Renal pelvis (tissue), 4 donors: Measurements from ENCODE around the gene BRIP1. TPM values are rescaled to one million over a fixed set of nuclear protein-coding genes. Genes with fewer than 3 reads are reported as not detected.
"Not testable (repeated sequence)": the region's sequence is repeated elsewhere in the genome, so short reads cannot be mapped to it uniquely, and the experiment has no call there.

Source experiments
- DNase-seq: peaks from one replicate; pipeline ENCODE4 v3.0.0-alpha.2; 2013
- polyA plus RNA-seq, 3 donors: library from polyadenylated mRNA; unstranded; fragments of 120-200 nt; gene quantifications; one replicate each; pipeline ENCODE4 v1.2.1, GENCODE V29; 2013; ENCODE audit not compliant: insufficient read length in 3 of 3

BRIP1 gene
- polyA plus RNA-seq, 3 donors: 9.5 to 14.3 (median 13.0) TPM

- DNase-seq: no peak
Measured at GRCh38 chr17:61803796-61804195, 59.5 kb downstream of the BRIP1 start.

GRCh38 chr17:61803216-61803615 lies 60.1 kb downstream of the BRIP1 start:
- DNase-seq: no peak

- DNase-seq: no peak
Measured at GRCh38 chr17:61799812-61800484, 63.4 kb downstream of the BRIP1 start.

GRCh38 chr17:61797283-61797682 lies 66.0 kb downstream of the BRIP1 start:
- no peak for DNase-seq

- DNase-seq: no peak
Measured at GRCh38 chr17:61795546-61795945, 67.8 kb downstream of the BRIP1 start.

GRCh38 chr17:61794792-61795191 lies 68.5 kb downstream of the BRIP1 start:
- DNase-seq: no peak

GRCh38 chr17:61794242-61794641 lies 69.1 kb downstream of the BRIP1 start:
- no peak for DNase-seq

GRCh38 chr17:61793565-61793964 lies 69.8 kb downstream of the BRIP1 start:
- DNase-seq: no peak

GRCh38 chr17:61789872-61790271 lies 73.5 kb downstream of the BRIP1 start:
- no peak for DNase-seq

GRCh38 chr17:61786088-61786487 lies 77.2 kb downstream of the BRIP1 start:
- DNase-seq: no peak

GRCh38 chr17:61784510-61784909 lies 78.8 kb downstream of the BRIP1 start:
- DNase-seq: no peak

GRCh38 chr17:61783556-61784304 lies 79.6 kb downstream of the BRIP1 start:
- DNase-seq: no peak

- DNase-seq: no peak
Measured at GRCh38 chr17:61783120-61783519, 80.2 kb downstream of the BRIP1 start.

- DNase-seq: no peak
Measured at GRCh38 chr17:61782683-61783082, 80.6 kb downstream of the BRIP1 start.

- no peak for DNase-seq
Measured at GRCh38 chr17:61775364-61775763, 88.0 kb downstream of the BRIP1 start.

GRCh38 chr17:61774724-61775123 lies 88.6 kb downstream of the BRIP1 start:
- no peak for DNase-seq

- DNase-seq: not testable (repeated sequence)
Measured at GRCh38 chr17:61774087-61774486, 89.2 kb downstream of the BRIP1 start.

- no peak for DNase-seq
Measured at GRCh38 chr17:61770752-61771533, 92.4 kb downstream of the BRIP1 start.

GRCh38 chr17:61770043-61770442 lies 93.3 kb downstream of the BRIP1 start:
- no peak for DNase-seq

GRCh38 chr17:61768405-61768804 lies 94.9 kb downstream of the BRIP1 start:
- no peak for DNase-seq

- no peak for DNase-seq
Measured at GRCh38 chr17:61766520-61766919, 96.8 kb downstream of the BRIP1 start.

- no peak for DNase-seq
Measured at GRCh38 chr17:61764846-61765245, 98.5 kb downstream of the BRIP1 start.

GRCh38 chr17:61761827-61762226 lies 101.5 kb downstream of the BRIP1 start:
- DNase-seq: no peak
